Left ventricle myocardium inferior (tissue), 1 donor: ENCODE results near the gene RAD18. TPM values are rescaled to one million over a fixed set of nuclear protein-coding genes. Genes with fewer than 3 reads are reported as not detected.

Source experiments
- DNase-seq: peaks from one replicate; pipeline ENCODE4 v3.0.0-alpha.2; 2020
- H3K27ac ChIP-seq: fragments of 200-600 bp; replicated peaks from 2 replicates; pipeline ENCODE4 v1.8.0; 2021
- H3K27me3 ChIP-seq: fragments of 200-600 bp; 2 replicates; pipeline ENCODE4 v1.8.0; 2021; ENCODE audit warnings: low read depth
- H3K36me3 ChIP-seq: fragments of 200-600 bp; 2 replicates; pipeline ENCODE4 v1.8.0; 2021
- H3K4me1 ChIP-seq: fragments of 200-600 bp; 2 replicates; pipeline ENCODE4 v1.8.0; 2021
- H3K4me3 ChIP-seq: fragments of 200-600 bp; 2 replicates; pipeline ENCODE4 v1.8.0; 2021; ENCODE audit warnings: mild to moderate bottlenecking, moderate library complexity
- H3K9me3 ChIP-seq: fragments of 200-600 bp; replicated peaks from 2 replicates; pipeline ENCODE4 v1.8.0; 2021
- CTCF ChIP-seq: fragments of 200-600 bp; IDR thresholded peaks from 2 replicates; pipeline ENCODE4 v1.8.0; 2021; ENCODE audit warnings: antibody characterized with exemption, mild to moderate bottlenecking, borderline replicate concordance
- intact Hi-C: fragments of 100-400 bp; cut with micrococcal nuclease; formaldehyde crosslinking; loops from one replicate; pipeline ENCODE4 v1.11.0; 2022
- total RNA-seq: library from RNA; stranded (reverse); fragmentation: NEBNext Ultra II Directional; extraction: Animal tissue kit (Norgen Biotek cat#: 25700); gene quantifications from one replicate; pipeline ENCODE4 v1.2.1, GENCODE V29; 2021
- donor health status: DM: no; HTN: yes; CAD: no; lungs with severe emphysema.

RAD18 gene
- total RNA-seq, 1 donor from 2014 or later, result 6.8 TPM

- peaks cover 27% of the 10 kb centered on the region for H3K4me1 ChIP-seq
- H3K27me3 ChIP-seq, result no peaks in the 10 kb centered on the region
- H3K9me3 ChIP-seq, result no peaks in the 10 kb centered on the region
- no peak for DNase-seq
- H3K4me3 ChIP-seq, result no peak overlapping the region
- no peak for TF ChIP-seq CTCF
- intact Hi-C loops, result no loop called here
- no peak overlapping the region for H3K27ac ChIP-seq
- H3K36me3 ChIP-seq, result no peaks in the 10 kb centered on the region
Observed at GRCh38 chr3:8847317-8847716, 116.0 kb downstream of the RAD18 start.

- no peak overlapping the region for H3K4me3 ChIP-seq
- H3K9me3 ChIP-seq, result no peaks in the 10 kb centered on the region
- H3K27me3 ChIP-seq, result no peaks in the 10 kb centered on the region
- H3K27ac ChIP-seq, result no peak overlapping the region
- intact Hi-C loops, result no loop called here
- TF ChIP-seq CTCF, result no peak
- DNase-seq, result no peak
- H3K36me3 ChIP-seq, result no peaks in the 10 kb centered on the region
- H3K4me1 ChIP-seq, result peaks cover 17% of the 10 kb centered on the region
Observed at GRCh38 chr3:8846176-8846575, 117.1 kb downstream of the RAD18 start.

- Histone ChIP-seq H3K27me3 (no peaks in the 10 kb centered on the region), H3K27ac (no peak overlapping the region), H3K9me3 (no peaks in the 10 kb centered on the region), H3K4me3 (no peak overlapping the region), H3K4me1 (peaks cover 15% of the 10 kb centered on the region), H3K36me3 (no peaks in the 10 kb centered on the region)
- intact Hi-C loops, result no loop called here
- TF ChIP-seq CTCF, result no peak
- DNase-seq, result no peak
Observed at GRCh38 chr3:8845641-8846040, 117.6 kb downstream of the RAD18 start.

- intact Hi-C loops, result no loop called here
- Histone ChIP-seq H3K27ac (no peak overlapping the region), H3K4me1 (peaks cover 6% of the 10 kb centered on the region), H3K27me3 (no peaks in the 10 kb centered on the region), H3K36me3 (no peaks in the 10 kb centered on the region), H3K9me3 (no peaks in the 10 kb centered on the region), H3K4me3 (no peak overlapping the region)
- TF ChIP-seq CTCF, result no peak
- no peak for DNase-seq
Observed at GRCh38 chr3:8843347-8843746, 119.9 kb downstream of the RAD18 start.

GRCh38 chr3:8842293-8842692, 121.0 kb downstream of the RAD18 start:
- DNase-seq, result no peak
- no peak overlapping the region for H3K27ac ChIP-seq
- intact Hi-C loops, result no loop called here
- no peak overlapping the region for H3K4me3 ChIP-seq
- H3K36me3 ChIP-seq, result no peaks in the 10 kb centered on the region
- H3K9me3 ChIP-seq, result no peaks in the 10 kb centered on the region
- H3K4me1 ChIP-seq, result peaks cover 5% of the 10 kb centered on the region
- TF ChIP-seq CTCF, result no peak
- H3K27me3 ChIP-seq, result no peaks in the 10 kb centered on the region

- H3K27me3 ChIP-seq, result no peaks in the 10 kb centered on the region
- no peaks in the 10 kb centered on the region for H3K9me3 ChIP-seq
- no peaks in the 10 kb centered on the region for H3K36me3 ChIP-seq
- TF ChIP-seq CTCF, result no peak
- no peak overlapping the region for H3K27ac ChIP-seq
- intact Hi-C loops, result no loop called here
- H3K4me3 ChIP-seq, result no peak overlapping the region
- DNase-seq, result no peak
- peaks cover 5% of the 10 kb centered on the region for H3K4me1 ChIP-seq
Observed at GRCh38 chr3:8841472-8841871, 121.8 kb downstream of the RAD18 start.
